ENCODE data around the gene TASL. TPM values are rescaled to one million over a fixed set of nuclear protein-coding genes. Genes with fewer than 3 reads are reported as not detected.

Gene TASL
- total RNA-seq, 3 donors from 2014 or later (not counting 1 experiment from before 2014, with no cell fraction given), result 2.2 to 4.7 (median 4.0) TPM

DNA sequence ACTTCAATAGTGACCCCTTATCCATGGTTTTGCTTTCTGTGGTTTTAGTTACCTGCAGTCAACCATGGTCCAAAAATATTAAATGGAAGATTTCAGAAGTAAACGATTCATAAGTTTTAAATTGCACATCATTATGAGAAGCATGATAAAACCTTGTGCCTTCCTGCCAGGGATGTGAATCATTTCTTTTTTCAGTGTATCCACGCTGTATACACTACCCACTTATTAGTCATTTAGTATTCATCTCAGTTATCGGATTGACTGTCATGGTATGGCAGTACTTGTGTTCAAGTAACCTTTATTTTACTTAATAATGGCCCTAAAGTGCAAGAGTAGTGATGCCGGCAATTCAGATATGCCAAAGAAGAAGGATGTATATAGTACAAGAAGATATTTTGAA lies 37.7 kb upstream of the TASL start:
- no peaks in the 10 kb centered on the region for H3K36me3 Mint-ChIP-seq
- H3K4me3 Mint-ChIP-seq, result no peak overlapping the region
- H3K27me3 ChIP-seq (ENCODE audit: control insufficient read depth, insufficient read depth, low read length), result no peaks in the 10 kb centered on the region
- intact Hi-C loops (cut with micrococcal nuclease), result no loop called here
- no CpG with 5 or more reads among the region's 4 CpGs for WGBS (ENCODE audit: insufficient coverage)
- H3K4me3 ChIP-seq (ENCODE audit: low read length), result no peak overlapping the region
- no peak overlapping the region for H3K27ac ChIP-seq (ENCODE audit: low read length)
- ATAC-seq (no peak), DNase-seq (no peak)
- H3K4me1 Mint-ChIP-seq, result no peaks in the 10 kb centered on the region
- H3K4me1 ChIP-seq (ENCODE audit: control insufficient read depth, insufficient read depth, low read length), result no peaks in the 10 kb centered on the region
- H3K36me3 ChIP-seq (ENCODE audit: control insufficient read depth, insufficient read depth, low read length), result no peaks in the 10 kb centered on the region
- no peaks in the 10 kb centered on the region for H3K27me3 Mint-ChIP-seq (ENCODE audit: low read depth in 2 of 2)
- H3K9me3 Mint-ChIP-seq, result no peaks in the 10 kb centered on the region
- H3K27ac Mint-ChIP-seq, result no peak overlapping the region
- H3K9me3 ChIP-seq (ENCODE audit: control insufficient read depth, insufficient read depth, low read length), result no peaks in the 10 kb centered on the region
- TF ChIP-seq, protein P1, sequence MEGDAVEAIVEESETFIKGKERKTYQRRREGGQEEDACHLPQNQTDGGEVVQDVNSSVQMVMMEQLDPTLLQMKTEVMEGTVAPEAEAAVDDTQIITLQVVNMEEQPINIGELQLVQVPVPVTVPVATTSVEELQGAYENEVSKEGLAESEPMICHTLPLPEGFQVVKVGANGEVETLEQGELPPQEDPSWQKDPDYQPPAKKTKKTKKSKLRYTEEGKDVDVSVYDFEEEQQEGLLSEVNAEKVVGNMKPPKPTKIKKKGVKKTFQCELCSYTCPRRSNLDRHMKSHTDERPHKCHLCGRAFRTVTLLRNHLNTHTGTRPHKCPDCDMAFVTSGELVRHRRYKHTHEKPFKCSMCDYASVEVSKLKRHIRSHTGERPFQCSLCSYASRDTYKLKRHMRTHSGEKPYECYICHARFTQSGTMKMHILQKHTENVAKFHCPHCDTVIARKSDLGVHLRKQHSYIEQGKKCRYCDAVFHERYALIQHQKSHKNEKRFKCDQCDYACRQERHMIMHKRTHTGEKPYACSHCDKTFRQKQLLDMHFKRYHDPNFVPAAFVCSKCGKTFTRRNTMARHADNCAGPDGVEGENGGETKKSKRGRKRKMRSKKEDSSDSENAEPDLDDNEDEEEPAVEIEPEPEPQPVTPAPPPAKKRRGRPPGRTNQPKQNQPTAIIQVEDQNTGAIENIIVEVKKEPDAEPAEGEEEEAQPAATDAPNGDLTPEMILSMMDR (IDR thresholded peaks at IDR 0.05), result no peak

DNA sequence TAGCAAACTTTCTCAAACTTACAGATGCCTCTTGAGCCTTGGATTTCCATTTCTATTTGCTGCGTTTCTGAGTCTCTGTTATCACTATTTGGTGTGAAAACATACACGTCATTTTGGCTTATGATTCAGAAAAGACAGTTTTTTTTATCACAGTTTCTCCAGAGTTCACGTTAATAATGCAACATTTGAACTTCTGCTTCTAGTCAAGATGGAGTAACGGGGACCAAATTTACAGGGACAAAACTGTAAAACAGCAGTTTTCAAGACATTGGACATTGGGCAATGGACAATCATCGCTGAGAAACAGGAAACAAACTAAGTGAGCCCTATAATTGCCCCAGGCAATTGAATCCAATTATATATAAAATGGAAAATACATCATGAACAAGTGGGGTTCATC lies 36.2 kb upstream of the TASL start:
- H3K36me3 Mint-ChIP-seq, result no peaks in the 10 kb centered on the region
- no peaks in the 10 kb centered on the region for H3K27me3 ChIP-seq (ENCODE audit: control insufficient read depth, insufficient read depth, low read length)
- H3K27me3 Mint-ChIP-seq (ENCODE audit: low read depth in 2 of 2), result no peaks in the 10 kb centered on the region
- no peak overlapping the region for H3K4me3 ChIP-seq (ENCODE audit: low read length)
- 65% methylated on average over 5 of the region's 5 CpGs for WGBS (ENCODE audit: insufficient coverage)
- DNase-seq (no peak), ATAC-seq (no peak)
- no peaks in the 10 kb centered on the region for H3K4me1 ChIP-seq (ENCODE audit: control insufficient read depth, insufficient read depth, low read length)
- H3K27ac ChIP-seq (ENCODE audit: low read length), result no peak overlapping the region
- TF ChIP-seq, protein P1 (IDR thresholded peaks at IDR 0.05), result no peak
- H3K4me3 Mint-ChIP-seq, result no peak overlapping the region
- intact Hi-C loops (cut with micrococcal nuclease), result no loop called here
- no peaks in the 10 kb centered on the region for H3K9me3 ChIP-seq (ENCODE audit: control insufficient read depth, insufficient read depth, low read length)
- no peaks in the 10 kb centered on the region for H3K4me1 Mint-ChIP-seq
- H3K27ac Mint-ChIP-seq, result no peak overlapping the region
- no peaks in the 10 kb centered on the region for H3K36me3 ChIP-seq (ENCODE audit: control insufficient read depth, insufficient read depth, low read length)
- no peaks in the 10 kb centered on the region for H3K9me3 Mint-ChIP-seq

DNA sequence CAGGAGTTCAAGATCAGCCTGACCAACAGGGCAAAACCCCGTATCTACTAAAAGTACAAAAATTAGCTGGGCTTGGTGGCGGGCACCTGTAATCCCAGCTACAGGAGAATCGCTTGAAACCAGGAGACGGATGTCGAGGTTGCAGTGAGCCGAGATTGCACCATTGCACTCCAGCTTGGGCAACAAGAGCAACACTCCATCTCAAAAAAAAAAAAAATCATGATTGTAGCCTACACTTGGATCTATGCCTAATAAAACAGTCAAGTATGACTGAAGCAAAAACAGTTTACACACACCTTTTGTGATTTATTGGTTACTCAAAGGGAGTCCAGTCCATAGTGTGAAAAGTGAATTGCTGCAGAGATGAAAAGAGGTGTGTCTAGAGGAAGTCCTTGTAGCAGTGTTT lies 34.7 kb upstream of the TASL start:
- TF ChIP-seq, protein P1 (IDR thresholded peaks at IDR 0.05), result no peak
- no peaks in the 10 kb centered on the region for H3K27me3 Mint-ChIP-seq (ENCODE audit: low read depth in 2 of 2)
- intact Hi-C loops (cut with micrococcal nuclease), result no loop called here

DNA sequence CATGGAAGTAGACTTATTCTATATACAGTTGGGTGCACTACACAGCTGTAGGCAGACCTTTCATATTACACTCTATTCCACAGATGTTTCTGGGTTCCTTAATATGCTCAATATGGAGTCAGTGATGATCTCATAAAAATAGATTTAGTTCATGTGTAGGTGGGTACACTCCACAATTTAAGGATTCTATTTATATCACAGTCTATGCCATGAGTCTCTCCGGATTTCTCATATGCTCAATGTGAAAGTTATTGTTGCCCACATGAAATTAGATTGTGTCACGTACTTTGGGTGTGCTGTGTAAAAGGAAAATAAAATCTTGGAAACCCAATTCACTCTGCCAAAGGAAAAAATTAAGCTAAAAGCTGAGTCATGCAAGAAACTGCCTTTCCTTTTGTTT lies 32.5 kb upstream of the TASL start:
- Histone ChIP-seq H3K9me3 (ENCODE audit: control insufficient read depth, insufficient read depth, low read length) (no peaks in the 10 kb centered on the region), H3K27me3 (ENCODE audit: control insufficient read depth, insufficient read depth, low read length) (no peaks in the 10 kb centered on the region), H3K4me3 (ENCODE audit: low read length) (no peak overlapping the region), H3K4me1 (ENCODE audit: control insufficient read depth, insufficient read depth, low read length) (no peaks in the 10 kb centered on the region), H3K27ac (ENCODE audit: low read length) (no peak overlapping the region), H3K36me3 (ENCODE audit: control insufficient read depth, insufficient read depth, low read length) (no peaks in the 10 kb centered on the region)
- Mint-ChIP-seq H3K9me3 (no peaks in the 10 kb centered on the region), H3K27ac (no peak overlapping the region), H3K36me3 (no peaks in the 10 kb centered on the region), H3K27me3 (ENCODE audit: low read depth in 2 of 2) (no peaks in the 10 kb centered on the region), H3K4me1 (no peaks in the 10 kb centered on the region), H3K4me3 (no peak overlapping the region)
- DNase-seq, result no peak
- intact Hi-C loops (cut with micrococcal nuclease), result no loop called here
- no peak for ATAC-seq
- WGBS (ENCODE audit: insufficient coverage), result no CpG with 5 or more reads among the region's 2 CpGs
- TF ChIP-seq, protein P1 (IDR thresholded peaks at IDR 0.05), result no peak

More for the DNA sequence above, 34.7 kb upstream of the TASL start:
- Mint-ChIP-seq H3K9me3 (no peaks in the 10 kb centered on the region), H3K4me3 (no peak overlapping the region), H3K4me1 (no peaks in the 10 kb centered on the region), H3K36me3 (no peaks in the 10 kb centered on the region), H3K27ac (no peak overlapping the region)
- H3K9me3 ChIP-seq (ENCODE audit: control insufficient read depth, insufficient read depth, low read length), result no peaks in the 10 kb centered on the region
- 94% methylated on average over 5 of the region's 6 CpGs for WGBS (ENCODE audit: insufficient coverage)
- no peaks in the 10 kb centered on the region for H3K36me3 ChIP-seq (ENCODE audit: control insufficient read depth, insufficient read depth, low read length)
- no peaks in the 10 kb centered on the region for H3K27me3 ChIP-seq (ENCODE audit: control insufficient read depth, insufficient read depth, low read length)
- ATAC-seq (no peak), DNase-seq (no peak)
- H3K4me3 ChIP-seq (ENCODE audit: low read length), result no peak overlapping the region
- H3K27ac ChIP-seq (ENCODE audit: low read length), result no peak overlapping the region
- no peaks in the 10 kb centered on the region for H3K4me1 ChIP-seq (ENCODE audit: control insufficient read depth, insufficient read depth, low read length)
